Measurements from ENCODE around the gene TSPAN15.
"Not testable (repeated sequence)": the region's sequence is repeated elsewhere in the genome, so short reads cannot be mapped to it uniquely, and the experiment has no call there.

The TSPAN15 gene

GRCh38 chr10:69504576-69505250 lies 53.4 kb downstream of the TSPAN15 start:
- no peak for FAIRE-seq

GRCh38 chr10:69505636-69506318 lies 54.5 kb downstream of the TSPAN15 start:
- FAIRE-seq: no peak

GRCh38 chr10:69506487-69506833 lies 55.2 kb downstream of the TSPAN15 start:
- FAIRE-seq: no peak

GRCh38 chr10:69506834-69507713 lies 55.8 kb downstream of the TSPAN15 start:
- FAIRE-seq: no peak

- FAIRE-seq: no peak
These were observed 57.6 kb downstream of the TSPAN15 start for GRCh38 chr10:69508738-69509340.

- no peak for FAIRE-seq
These were observed 61.6 kb downstream of the TSPAN15 start for GRCh38 chr10:69512901-69513300.

GRCh38 chr10:69513617-69514016 lies 62.4 kb downstream of the TSPAN15 start:
- no peak for FAIRE-seq

GRCh38 chr10:69515699-69516259 lies 64.5 kb downstream of the TSPAN15 start:
- FAIRE-seq: no peak

- no peak for FAIRE-seq
These were observed 65.1 kb downstream of the TSPAN15 start for GRCh38 chr10:69516316-69516715.

- no peak for FAIRE-seq
These were observed 65.5 kb downstream of the TSPAN15 start for GRCh38 chr10:69516796-69517195.

- no peak for FAIRE-seq
These were observed 66.1 kb downstream of the TSPAN15 start for GRCh38 chr10:69517271-69517848.

GRCh38 chr10:69527961-69528360 lies 76.7 kb downstream of the TSPAN15 start:
- FAIRE-seq: no peak

GRCh38 chr10:69533658-69534057 lies 82.4 kb downstream of the TSPAN15 start:
- FAIRE-seq: no peak

GRCh38 chr10:69536521-69536920 lies 85.3 kb downstream of the TSPAN15 start:
- FAIRE-seq: not testable (repeated sequence)

GRCh38 chr10:69537449-69537848 lies 86.2 kb downstream of the TSPAN15 start:
- FAIRE-seq: no peak

- FAIRE-seq: no peak
These were observed 87.2 kb downstream of the TSPAN15 start for GRCh38 chr10:69538461-69538860.

GRCh38 chr10:69541463-69541862 lies 90.2 kb downstream of the TSPAN15 start:
- FAIRE-seq: no peak

- no peak for FAIRE-seq
These were observed 98.7 kb downstream of the TSPAN15 start for GRCh38 chr10:69549959-69550358.

GRCh38 chr10:69552268-69552667 lies 101.0 kb downstream of the TSPAN15 start:
- FAIRE-seq: no peak

GRCh38 chr10:69553328-69553727 lies 102.1 kb downstream of the TSPAN15 start:
- FAIRE-seq: no peak

GRCh38 chr10:69554611-69555010 lies 103.3 kb downstream of the TSPAN15 start:
- FAIRE-seq: no peak

All from G401.6 (cell line).